ENCODE data around the gene MAMDC4.

MAMDC4 gene

DNA sequence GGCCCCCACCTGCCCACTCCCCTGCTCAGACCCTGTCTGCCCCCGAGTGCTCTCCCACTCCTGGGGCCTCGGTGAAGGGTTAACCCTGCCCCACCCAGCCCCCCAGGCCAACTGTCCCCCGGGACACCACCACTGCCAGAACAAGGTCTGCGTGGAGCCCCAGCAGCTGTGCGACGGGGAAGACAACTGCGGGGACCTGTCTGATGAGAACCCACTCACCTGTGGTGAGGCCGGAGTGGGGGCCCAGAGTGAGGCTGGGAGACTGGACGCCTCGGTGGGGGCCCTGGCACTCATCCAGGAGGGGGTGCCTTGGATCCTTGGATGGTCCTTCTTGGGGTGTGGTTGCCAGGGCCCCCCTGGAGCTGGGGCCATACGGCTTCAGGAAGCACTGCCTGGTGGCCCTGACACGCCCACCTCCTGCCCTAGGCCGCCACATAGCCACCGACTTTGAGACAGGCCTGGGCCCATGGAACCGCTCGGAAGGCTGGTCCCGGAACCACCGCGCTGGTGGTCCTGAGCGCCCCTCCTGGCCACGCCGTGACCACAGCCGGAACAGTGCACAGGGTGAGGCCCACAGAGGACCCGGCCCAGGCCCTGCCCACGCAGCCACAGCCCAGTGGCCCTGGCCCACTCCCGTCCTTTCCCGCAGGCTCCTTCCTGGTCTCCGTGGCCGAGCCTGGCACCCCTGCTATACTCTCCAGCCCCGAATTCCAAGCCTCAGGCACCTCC, 2.1 kb downstream of the MAMDC4 start:
- no peaks in the 10 kb centered on the region for H3K27me3 ChIP-seq (replicated peaks; ENCODE audit: control insufficient read depth, insufficient read depth, low read length)
- peaks cover 19% of the 10 kb centered on the region for H3K36me3 ChIP-seq (ENCODE audit: control insufficient read depth, insufficient read depth, low read length)
- TF ChIP-seq, protein P1, sequence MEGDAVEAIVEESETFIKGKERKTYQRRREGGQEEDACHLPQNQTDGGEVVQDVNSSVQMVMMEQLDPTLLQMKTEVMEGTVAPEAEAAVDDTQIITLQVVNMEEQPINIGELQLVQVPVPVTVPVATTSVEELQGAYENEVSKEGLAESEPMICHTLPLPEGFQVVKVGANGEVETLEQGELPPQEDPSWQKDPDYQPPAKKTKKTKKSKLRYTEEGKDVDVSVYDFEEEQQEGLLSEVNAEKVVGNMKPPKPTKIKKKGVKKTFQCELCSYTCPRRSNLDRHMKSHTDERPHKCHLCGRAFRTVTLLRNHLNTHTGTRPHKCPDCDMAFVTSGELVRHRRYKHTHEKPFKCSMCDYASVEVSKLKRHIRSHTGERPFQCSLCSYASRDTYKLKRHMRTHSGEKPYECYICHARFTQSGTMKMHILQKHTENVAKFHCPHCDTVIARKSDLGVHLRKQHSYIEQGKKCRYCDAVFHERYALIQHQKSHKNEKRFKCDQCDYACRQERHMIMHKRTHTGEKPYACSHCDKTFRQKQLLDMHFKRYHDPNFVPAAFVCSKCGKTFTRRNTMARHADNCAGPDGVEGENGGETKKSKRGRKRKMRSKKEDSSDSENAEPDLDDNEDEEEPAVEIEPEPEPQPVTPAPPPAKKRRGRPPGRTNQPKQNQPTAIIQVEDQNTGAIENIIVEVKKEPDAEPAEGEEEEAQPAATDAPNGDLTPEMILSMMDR (IDR thresholded peaks at IDR 0.05; ENCODE audit: insufficient read depth, low read length, poor library complexity, severe bottlenecking), result no peak
- peak; percentile 29 for DNase-seq (ENCODE audit: extremely low read depth, insufficient read length)
- no peak overlapping the region for H3K4me3 ChIP-seq (replicated peaks; ENCODE audit: low read depth, low read length)

DNA sequence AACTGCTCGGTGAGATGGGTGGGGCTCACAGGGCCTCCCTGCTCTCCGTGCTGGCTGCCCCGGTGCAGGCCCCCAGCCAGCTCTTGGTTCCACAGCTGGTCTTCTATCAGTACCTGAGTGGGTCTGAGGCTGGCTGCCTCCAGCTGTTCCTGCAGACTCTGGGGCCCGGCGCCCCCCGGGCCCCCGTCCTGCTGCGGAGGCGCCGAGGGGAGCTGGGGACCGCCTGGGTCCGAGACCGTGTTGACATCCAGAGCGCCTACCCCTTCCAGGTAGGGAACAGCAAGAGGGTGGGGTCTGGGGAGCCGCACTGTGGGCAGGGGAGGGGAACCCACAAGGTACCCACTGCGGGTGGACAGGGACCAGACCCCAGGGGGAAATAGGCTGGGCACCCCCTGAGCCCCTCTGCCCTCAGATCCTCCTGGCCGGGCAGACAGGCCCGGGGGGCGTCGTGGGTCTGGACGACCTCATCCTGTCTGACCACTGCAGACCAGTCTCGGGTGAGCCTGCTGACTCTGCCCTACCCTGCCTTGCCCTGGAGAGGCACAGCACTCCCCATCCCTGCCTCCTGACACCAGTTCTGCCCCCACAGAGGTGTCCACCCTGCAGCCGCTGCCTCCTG, 2.8 kb downstream of the MAMDC4 start:
- DNase-seq (ENCODE audit: extremely low read depth, insufficient read length), result peak; percentile 13
- H3K4me3 ChIP-seq (replicated peaks; ENCODE audit: low read depth, low read length), result no peak overlapping the region
- no peaks in the 10 kb centered on the region for H3K27me3 ChIP-seq (replicated peaks; ENCODE audit: control insufficient read depth, insufficient read depth, low read length)
- TF ChIP-seq, protein P1 (IDR thresholded peaks at IDR 0.05; ENCODE audit: insufficient read depth, low read length, poor library complexity, severe bottlenecking), result no peak
- peaks cover 19% of the 10 kb centered on the region for H3K36me3 ChIP-seq (ENCODE audit: control insufficient read depth, insufficient read depth, low read length)

DNA sequence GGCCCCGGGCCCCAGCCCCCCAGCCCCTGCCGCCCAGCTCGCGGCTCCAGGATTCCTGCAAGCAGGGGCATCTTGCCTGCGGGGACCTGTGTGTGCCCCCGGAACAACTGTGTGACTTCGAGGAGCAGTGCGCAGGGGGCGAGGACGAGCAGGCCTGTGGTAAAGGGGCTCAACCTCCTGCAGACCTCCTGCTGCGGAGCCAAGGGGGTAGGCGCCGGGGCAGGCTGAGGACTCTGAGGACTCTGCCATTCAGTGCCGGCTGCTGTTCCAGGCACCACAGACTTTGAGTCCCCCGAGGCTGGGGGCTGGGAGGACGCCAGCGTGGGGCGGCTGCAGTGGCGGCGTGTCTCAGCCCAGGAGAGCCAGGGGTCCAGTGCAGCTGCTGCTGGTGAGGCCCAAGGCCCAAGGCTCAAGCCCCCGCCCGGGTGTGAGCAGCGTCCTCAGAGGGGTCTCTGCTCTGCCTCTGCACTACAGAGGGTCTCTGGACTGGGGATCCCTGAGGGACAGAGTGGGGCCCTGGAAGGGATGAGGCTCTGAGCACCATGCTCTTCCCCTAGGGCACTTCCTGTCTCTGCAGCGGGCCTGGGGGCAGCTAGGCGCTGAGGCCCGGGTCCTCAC, 3.4 kb downstream of the MAMDC4 start:
- H3K4me3 ChIP-seq (replicated peaks; ENCODE audit: low read depth, low read length), result no peak overlapping the region
- TF ChIP-seq, protein P1 (IDR thresholded peaks at IDR 0.05; ENCODE audit: insufficient read depth, low read length, poor library complexity, severe bottlenecking), result no peak
- peaks cover 13% of the 10 kb centered on the region for H3K36me3 ChIP-seq (ENCODE audit: control insufficient read depth, insufficient read depth, low read length)
- DNase-seq (ENCODE audit: extremely low read depth, insufficient read length), result peak; percentile 13
- H3K27me3 ChIP-seq (replicated peaks; ENCODE audit: control insufficient read depth, insufficient read depth, low read length), result no peaks in the 10 kb centered on the region

DNA sequence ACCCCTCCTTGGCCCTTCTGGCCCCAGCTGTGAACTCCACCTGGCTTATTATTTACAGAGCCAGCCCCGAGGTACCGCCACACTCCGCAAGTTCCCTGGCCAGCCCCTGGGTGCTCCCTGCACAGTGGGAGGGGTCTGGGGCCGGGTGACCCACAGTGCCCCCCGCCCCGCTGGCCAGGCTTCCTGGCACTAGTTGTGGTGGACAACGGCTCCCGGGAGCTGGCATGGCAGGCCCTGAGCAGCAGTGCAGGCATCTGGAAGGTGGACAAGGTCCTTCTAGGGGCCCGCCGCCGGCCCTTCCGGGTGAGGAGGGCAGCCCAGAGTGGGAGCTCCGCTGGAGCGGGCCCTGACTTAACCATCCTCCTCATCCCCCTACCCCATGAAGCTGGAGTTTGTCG, 3.9 kb downstream of the MAMDC4 start:
- Histone ChIP-seq H3K27me3 (replicated peaks; ENCODE audit: control insufficient read depth, insufficient read depth, low read length) (no peaks in the 10 kb centered on the region), H3K4me3 (replicated peaks; ENCODE audit: low read depth, low read length) (no peak overlapping the region), H3K36me3 (ENCODE audit: control insufficient read depth, insufficient read depth, low read length) (peaks cover 14% of the 10 kb centered on the region)
- peak; percentile 15 for DNase-seq (ENCODE audit: extremely low read depth, insufficient read length)
- TF ChIP-seq, protein P1 (IDR thresholded peaks at IDR 0.05; ENCODE audit: insufficient read depth, low read length, poor library complexity, severe bottlenecking), result no peak

DNA sequence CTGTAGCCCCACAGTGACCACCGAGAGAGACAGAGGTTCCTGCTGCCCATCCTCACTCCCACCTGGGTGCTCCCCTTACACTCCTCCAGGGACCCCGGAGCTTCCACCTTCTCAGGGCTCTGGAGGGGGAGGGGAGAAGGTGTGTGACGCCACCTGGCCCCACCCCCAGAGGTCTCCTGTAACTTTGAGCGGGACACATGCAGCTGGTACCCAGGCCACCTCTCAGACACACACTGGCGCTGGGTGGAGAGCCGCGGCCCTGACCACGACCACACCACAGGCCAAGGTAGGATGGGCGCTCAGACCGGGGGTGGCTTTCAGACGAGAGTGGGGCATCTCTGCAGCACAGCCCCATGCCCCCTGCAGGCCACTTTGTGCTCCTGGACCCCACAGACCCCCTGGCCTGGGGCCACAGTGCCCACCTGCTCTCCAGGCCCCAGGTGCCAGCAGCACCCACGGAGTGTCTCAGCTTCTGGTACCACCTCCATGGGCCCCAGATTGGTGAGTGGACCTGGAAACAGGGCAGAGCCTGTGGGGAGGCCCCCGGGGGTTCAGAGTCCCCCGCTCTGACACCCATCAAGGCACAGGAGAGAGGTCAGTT, 4.5 kb downstream of the MAMDC4 start:
- no peak overlapping the region for H3K4me3 ChIP-seq (replicated peaks; ENCODE audit: low read depth, low read length)
- TF ChIP-seq, protein P1 (IDR thresholded peaks at IDR 0.05; ENCODE audit: insufficient read depth, low read length, poor library complexity, severe bottlenecking), result peak; percentile 10
- peaks cover 15% of the 10 kb centered on the region for H3K36me3 ChIP-seq (ENCODE audit: control insufficient read depth, insufficient read depth, low read length)

More for the DNA sequence above, 4.5 kb downstream of the MAMDC4 start:
- peak; percentile 8 for DNase-seq (ENCODE audit: extremely low read depth, insufficient read length)
- H3K27me3 ChIP-seq (replicated peaks; ENCODE audit: control insufficient read depth, insufficient read depth, low read length), result no peaks in the 10 kb centered on the region

All from GM06990 (cell line).